T-helper 9 cell (primary cell): ENCODE measurements around the gene TMBIM4.
"Not testable (repeated sequence)": the region's sequence is repeated elsewhere in the genome, so short reads cannot be mapped to it uniquely, and the experiment has no call there.

Source experiments
- DNase-seq: peaks from one replicate; pipeline ENCODE4 v3.0.0-alpha.2; 2020

The TMBIM4 gene

GRCh38 chr12:66182956-66183355, 13.2 kb upstream of the TMBIM4 start:
- no peak for DNase-seq

GRCh38 chr12:66176105-66176900, 6.5 kb upstream of the TMBIM4 start:
- DNase-seq: no peak

- DNase-seq: not testable (repeated sequence)
These were observed 4.9 kb upstream of the TMBIM4 start for GRCh38 chr12:66174391-66175325.

GRCh38 chr12:66170606-66171005, 810 bp upstream of the TMBIM4 start:
- DNase-seq: no peak

- DNase-seq: no peak
These were observed 1.4 kb downstream of the TMBIM4 start for GRCh38 chr12:66168410-66168809.

GRCh38 chr12:66166561-66166960, 3.2 kb downstream of the TMBIM4 start:
- DNase-seq: no peak

- DNase-seq: no peak
These were observed 4.7 kb downstream of the TMBIM4 start for GRCh38 chr12:66165141-66165540.

GRCh38 chr12:66164349-66164821, 5.4 kb downstream of the TMBIM4 start:
- no peak for DNase-seq

GRCh38 chr12:66163289-66163688, 6.5 kb downstream of the TMBIM4 start:
- DNase-seq: no peak

- DNase-seq: no peak
These were observed 7.1 kb downstream of the TMBIM4 start for GRCh38 chr12:66162701-66163100.

- no peak for DNase-seq
These were observed 9.1 kb downstream of the TMBIM4 start for GRCh38 chr12:66160704-66161103.

- DNase-seq: no peak
These were observed 10.7 kb downstream of the TMBIM4 start for GRCh38 chr12:66159123-66159522.

GRCh38 chr12:66156654-66157053, 13.1 kb downstream of the TMBIM4 start:
- no peak for DNase-seq

- DNase-seq: no peak
These were observed 15.0 kb downstream of the TMBIM4 start for GRCh38 chr12:66154776-66155175.

GRCh38 chr12:66152732-66153131, 17.1 kb downstream of the TMBIM4 start:
- DNase-seq: no peak

GRCh38 chr12:66149702-66150398, 19.9 kb downstream of the TMBIM4 start:
- DNase-seq: no peak

- DNase-seq: no peak
These were observed 24.7 kb downstream of the TMBIM4 start for GRCh38 chr12:66144791-66145754.

- no peak for DNase-seq
These were observed 25.9 kb downstream of the TMBIM4 start for GRCh38 chr12:66143868-66144267.

- DNase-seq: no peak
These were observed 27.0 kb downstream of the TMBIM4 start for GRCh38 chr12:66142826-66143225.

GRCh38 chr12:66141299-66141698, 28.5 kb downstream of the TMBIM4 start:
- DNase-seq: no peak

GRCh38 chr12:66140731-66141130, 29.1 kb downstream of the TMBIM4 start:
- no peak for DNase-seq

GRCh38 chr12:66139328-66139727, 30.5 kb downstream of the TMBIM4 start:
- DNase-seq: no peak
